Mesendoderm (in vitro differentiated cells): ENCODE data around the gene SLC25A42.

Experiments used
- DNase-seq: peaks from one replicate; pipeline ENCODE4 v3.0.0; 2013
- H2AK5ac ChIP-seq: 2 replicates; pipeline ENCODE4 v1.6.1; 2013; ENCODE audit warnings: low read length, inconsistent platforms
- H2BK120ac ChIP-seq: 2 replicates; pipeline ENCODE4 v1.6.1; 2013; ENCODE audit warnings: low read depth, mild to moderate bottlenecking, low read length, moderate library complexity, mixed read lengths
- H2BK15ac ChIP-seq: replicated peaks from 2 replicates; pipeline ENCODE4 v1.6.1; 2013; ENCODE audit warnings: low read depth, mild to moderate bottlenecking, moderate library complexity
- H2BK5ac ChIP-seq: 2 replicates; pipeline ENCODE4 v1.6.1; 2013; ENCODE audit warnings: low read length, inconsistent platforms
- H3K18ac ChIP-seq: 2 replicates; pipeline ENCODE4 v1.6.1; 2013; ENCODE audit warnings: mild to moderate bottlenecking, low read length, mixed read lengths
- H3K23ac ChIP-seq: one replicate; pipeline ENCODE4 v1.6.1; 2013; ENCODE audit warnings: low read length
- H3K27ac ChIP-seq: 2 replicates; pipeline ENCODE4 v1.5.1; 2013; ENCODE audit warnings: low read depth, mild to moderate bottlenecking, inconsistent platforms, low read length, moderate library complexity
- H3K27me3 ChIP-seq: 2 replicates; pipeline ENCODE4 v1.6.1; 2013; ENCODE audit warnings: low read length, control low read depth, mild to moderate bottlenecking, inconsistent platforms; ENCODE audit not compliant: insufficient read depth, poor library complexity
- H3K36me3 ChIP-seq: 2 replicates; pipeline ENCODE4 v1.6.1; 2013; ENCODE audit warnings: low read length, inconsistent platforms; ENCODE audit not compliant: control insufficient read depth, insufficient read depth
- H3K4ac ChIP-seq: one replicate; pipeline ENCODE4 v1.6.1; 2013; ENCODE audit warnings: low read depth, mild to moderate bottlenecking, low read length, moderate library complexity
- H3K4me1 ChIP-seq: 2 replicates; pipeline ENCODE4 v1.6.1; 2013; ENCODE audit warnings: low read depth, low read length, inconsistent platforms; ENCODE audit not compliant: control insufficient read depth
- H3K4me2 ChIP-seq: 2 replicates; pipeline ENCODE4 v1.6.1; 2013; ENCODE audit warnings: low read length
- H3K4me3 ChIP-seq: 2 replicates; pipeline ENCODE4 v1.5.1; 2013; ENCODE audit warnings: mild to moderate bottlenecking, low read length
- H3K56ac ChIP-seq: one replicate; pipeline ENCODE4 v1.6.1; 2013; ENCODE audit warnings: low read length
- H3K79me1 ChIP-seq: 2 replicates; pipeline ENCODE4 v1.6.1; 2013; ENCODE audit warnings: low read length, inconsistent platforms
- H3K79me2 ChIP-seq: 2 replicates; pipeline ENCODE4 v1.6.1; 2013; ENCODE audit warnings: mild to moderate bottlenecking, low read length; ENCODE audit not compliant: control insufficient read depth, insufficient read depth
- H3K9ac ChIP-seq: 2 replicates; pipeline ENCODE4 v1.6.1; 2013; ENCODE audit warnings: low read length, inconsistent platforms
- H4K5ac ChIP-seq: one replicate; pipeline ENCODE4 v1.6.1; 2013; ENCODE audit warnings: low read length
- H4K8ac ChIP-seq: one replicate; pipeline ENCODE4 v1.6.1; 2013; ENCODE audit warnings: low read depth, mild to moderate bottlenecking, control low read depth, low read length, moderate library complexity
- WGBS: extraction: QIAGEN DNeasy Blood & Tissue Kit; methylation state at CpG from one replicate; pipeline ENCODE4 v1.1.7; 2013; ENCODE audit warnings: low lambda C conversion rate, missing lambda C conversion rate; ENCODE audit not compliant: insufficient coverage; ENCODE audit errors: extremely low coverage; 5-methylcytosine and 5-hydroxymethylcytosine counted together

Gene SLC25A42

GRCh38 chr19:19138109-19138981 lies 74.6 kb downstream of the SLC25A42 start, which contains the start of gene TMEM161A:
TMEM161A (minus strand) TSS chr19:19138478; CDS start chr19:19138428, 50 bp downstream.
- no peak within 1 kb of the TSS for H4K8ac ChIP-seq
- peak within 1 kb of the TSS; percentile 92 for H3K4me2 ChIP-seq
- H3K36me3 ChIP-seq: no peaks in the 10 kb centered on the region
- no peaks in the 10 kb centered on the region for H3K27me3 ChIP-seq
- peaks cover 1% of the 10 kb centered on the region for H3K79me1 ChIP-seq
- H3K27ac ChIP-seq: no peak within 1 kb of the TSS
- no peak within 1 kb of the TSS for H2BK15ac ChIP-seq
- H2BK5ac ChIP-seq: no peak within 1 kb of the TSS
- peak within 1 kb of the TSS; percentile 98 for H3K9ac ChIP-seq
- H3K4ac ChIP-seq: peak within 1 kb of the TSS; percentile 20
- H2AK5ac ChIP-seq: no peak within 1 kb of the TSS
- DNase-seq: peak; percentile 99
- peak within 1 kb of the TSS; percentile 83 for H3K18ac ChIP-seq
- H3K56ac ChIP-seq: peak within 1 kb of the TSS; percentile 98
- H3K4me1 ChIP-seq: peaks cover 2% of the 10 kb centered on the region
- WGBS: no CpG with 5 or more reads among the region's 42 CpGs
- H2BK120ac ChIP-seq: no peak within 1 kb of the TSS
- no peaks in the 10 kb centered on the region for H3K79me2 ChIP-seq
- no peak within 1 kb of the TSS for H3K23ac ChIP-seq
- no peak within 1 kb of the TSS for H4K5ac ChIP-seq
- peak within 1 kb of the TSS; percentile 95 for H3K4me3 ChIP-seq

GRCh38 chr19:19139876-19140229 lies 76.1 kb downstream of the SLC25A42 start:
- no CpG with 5 or more reads among the region's 5 CpGs for WGBS
- no peak overlapping the region for H4K8ac ChIP-seq

GRCh38 chr19:19140476-19140875 lies 76.7 kb downstream of the SLC25A42 start:
- H3K27me3 ChIP-seq: no peaks in the 10 kb centered on the region
- no peak overlapping the region for H2AK5ac ChIP-seq
- no peak overlapping the region for H3K23ac ChIP-seq
- H2BK120ac ChIP-seq: no peak overlapping the region
- no peak overlapping the region for H3K4ac ChIP-seq
- H3K36me3 ChIP-seq: no peaks in the 10 kb centered on the region
- no peak overlapping the region for H3K4me2 ChIP-seq
- H3K18ac ChIP-seq: no peak overlapping the region
- no peak overlapping the region for H3K27ac ChIP-seq
- H3K79me1 ChIP-seq: no peaks in the 10 kb centered on the region
- WGBS: no CpG with 5 or more reads among the region's 5 CpGs
- H3K56ac ChIP-seq: no peak overlapping the region
- H2BK5ac ChIP-seq: no peak overlapping the region
- no peak overlapping the region for H4K5ac ChIP-seq
- no peaks in the 10 kb centered on the region for H3K4me1 ChIP-seq
- no peaks in the 10 kb centered on the region for H3K79me2 ChIP-seq
- peak; percentile 26 for DNase-seq
- no peak overlapping the region for H3K9ac ChIP-seq
- no peak overlapping the region for H2BK15ac ChIP-seq
- no peak overlapping the region for H3K4me3 ChIP-seq
- no peak overlapping the region for H4K8ac ChIP-seq

More at GRCh38 chr19:19139876-19140229, 76.1 kb downstream of the SLC25A42 start:
- Histone ChIP-seq H3K79me2 (no peaks in the 10 kb centered on the region), H3K23ac (no peak overlapping the region), H3K9ac (no peak overlapping the region), H3K36me3 (no peaks in the 10 kb centered on the region), H3K27me3 (no peaks in the 10 kb centered on the region), H3K56ac (peak overlapping the region; percentile 5), H3K27ac (no peak overlapping the region), H2BK120ac (no peak overlapping the region), H3K4me1 (peaks cover 2% of the 10 kb centered on the region), H3K4ac (no peak overlapping the region), H3K4me3 (no peak overlapping the region), H2BK15ac (no peak overlapping the region), H4K5ac (no peak overlapping the region), H2AK5ac (no peak overlapping the region), H3K18ac (no peak overlapping the region), H2BK5ac (no peak overlapping the region), H3K4me2 (no peak overlapping the region), H3K79me1 (no peaks in the 10 kb centered on the region)
- no peak for DNase-seq

GRCh38 chr19:19142347-19142746 lies 78.6 kb downstream of the SLC25A42 start:
- no peak overlapping the region for H3K4ac ChIP-seq
- no peaks in the 10 kb centered on the region for H3K79me1 ChIP-seq
- no peaks in the 10 kb centered on the region for H3K79me2 ChIP-seq
- no peak overlapping the region for H3K9ac ChIP-seq
- H2BK15ac ChIP-seq: no peak overlapping the region
- no peak overlapping the region for H3K4me2 ChIP-seq
- H4K5ac ChIP-seq: no peak overlapping the region
- H3K4me3 ChIP-seq: no peak overlapping the region
- H3K27ac ChIP-seq: no peak overlapping the region
- WGBS: no CpG with 5 or more reads among the region's 12 CpGs
- no peak overlapping the region for H2AK5ac ChIP-seq
- H3K36me3 ChIP-seq: no peaks in the 10 kb centered on the region
- DNase-seq: no peak
- H2BK120ac ChIP-seq: no peak overlapping the region
- H2BK5ac ChIP-seq: no peak overlapping the region
- H3K56ac ChIP-seq: no peak overlapping the region
- H3K23ac ChIP-seq: no peak overlapping the region
- no peak overlapping the region for H3K18ac ChIP-seq
- H3K27me3 ChIP-seq: no peaks in the 10 kb centered on the region
- H3K4me1 ChIP-seq: no peaks in the 10 kb centered on the region
- no peak overlapping the region for H4K8ac ChIP-seq

GRCh38 chr19:19145281-19145680 lies 81.5 kb downstream of the SLC25A42 start:
- Histone ChIP-seq H2AK5ac (no peak overlapping the region), H3K23ac (no peak overlapping the region), H2BK120ac (no peak overlapping the region), H3K27me3 (no peaks in the 10 kb centered on the region), H3K79me1 (no peaks in the 10 kb centered on the region), H3K18ac (no peak overlapping the region), H3K4ac (no peak overlapping the region), H2BK15ac (no peak overlapping the region), H3K56ac (no peak overlapping the region), H3K36me3 (no peaks in the 10 kb centered on the region), H3K4me3 (no peak overlapping the region), H4K8ac (no peak overlapping the region), H4K5ac (no peak overlapping the region), H3K4me1 (no peaks in the 10 kb centered on the region), H3K27ac (no peak overlapping the region), H2BK5ac (no peak overlapping the region), H3K4me2 (no peak overlapping the region), H3K79me2 (no peaks in the 10 kb centered on the region), H3K9ac (no peak overlapping the region)
- no peak for DNase-seq
- no CpG with 5 or more reads among the region's 17 CpGs for WGBS
